ENCODE data around the gene TDRD10. TPM values are rescaled to one million over a fixed set of nuclear protein-coding genes. Genes with fewer than 3 reads are reported as not detected.

TDRD10 gene
- total and polyA plus RNA-seq, 2 experiments from 2014 or later, result 0.29 TPM; not detected in 1

- no peak for DNase-seq (ENCODE audit: low spot score)
- Mint-ChIP-seq H3K4me1 (peaks cover 13% of the 10 kb centered on the region), H3K27ac (no peak overlapping the region), H3K4me3 (no peak overlapping the region), H3K36me3 (ENCODE audit: low read depth) (no peaks in the 10 kb centered on the region), H3K27me3 (ENCODE audit: insufficient read depth, low read depth, poor library complexity) (peaks cover 2% of the 10 kb centered on the region), H3K9me3 (no peaks in the 10 kb centered on the region)
- H3K36me3 ChIP-seq (ENCODE audit: insufficient read depth), result no peaks in the 10 kb centered on the region
- no peak overlapping the region for H3K4me2 ChIP-seq
- TF ChIP-seq ZNF114 (CRISPR knock-in tag; IDR thresholded peaks at IDR 0.05), result no peak
- no peak for TF ChIP-seq EZH2 (IDR thresholded peaks at IDR 0.05; ENCODE audit: low read depth, unreplicated experiment)
- no peak for TF ChIP-seq REST (IDR thresholded peaks at IDR 0.05; ENCODE audit: unreplicated experiment)
- no peak for TF ChIP-seq ETS1 (IDR thresholded peaks at IDR 0.05)
- no peak for TF ChIP-seq NANOG (IDR thresholded peaks at IDR 0.05; ENCODE audit: borderline replicate concordance)
- no peak for TF ChIP-seq JUNB (IDR thresholded peaks at IDR 0.05; ENCODE audit: unreplicated experiment)
- TF ChIP-seq CTCF (conservative IDR thresholded peaks at IDR 0.05; ENCODE audit: low read depth in 2 of 2), result no peak
- TF ChIP-seq ZNF462 (CRISPR knock-in tag; IDR thresholded peaks at IDR 0.05), result no peak
- TF ChIP-seq POLR2AphosphoS5 (IDR thresholded peaks at IDR 0.05; ENCODE audit: low read depth), result no peak
- no peak for TF ChIP-seq ZNF331 (CRISPR knock-in tag; IDR thresholded peaks at IDR 0.05; ENCODE audit: low read depth)
- TF ChIP-seq EZH2phosphoT487 (IDR thresholded peaks at IDR 0.05; ENCODE audit: unreplicated experiment), result no peak
- TF ChIP-seq CREB1 (CRISPR knock-in tag; IDR thresholded peaks at IDR 0.05; ENCODE audit: low read depth), result no peak
- no peak for TF ChIP-seq STAT1 (IDR thresholded peaks at IDR 0.05; ENCODE audit: unreplicated experiment)
- H3F3A ChIP-seq (replicated peaks; ENCODE audit: low read depth), result no peaks in the 10 kb centered on the region
- no peaks in the 10 kb centered on the region for H3K27me3 ChIP-seq (ENCODE audit: insufficient read depth)
- no peaks in the 10 kb centered on the region for H3K9me2 ChIP-seq (ENCODE audit: insufficient read depth)
- no peak for ATAC-seq
- H3K79me2 ChIP-seq (replicated peaks; ENCODE audit: insufficient read depth), result no peaks in the 10 kb centered on the region
- no peaks in the 10 kb centered on the region; the same call in 1 of the 2 replicates for H3K4me1 ChIP-seq (ENCODE audit: insufficient read depth)
- no peak overlapping the region for H3K27ac ChIP-seq (ENCODE audit: low read depth)
- H3K4me3 ChIP-seq, result no peak overlapping the region
- H2AFZ ChIP-seq, result no peak overlapping the region
- no peaks in the 10 kb centered on the region for H4K20me1 ChIP-seq (replicated peaks; ENCODE audit: insufficient read depth)
Observed at GRCh38 chr1:154469844-154470560, 32.0 kb upstream of the TDRD10 start.

Data from GM23338 (cell line).